HEK293T (cell line): Measurements from ENCODE around the gene SUCLG1.

Experiments
- BHLHE40 ChIP-seq: fragments of 450-650 bp; IDR thresholded peaks from 2 replicates; pipeline ENCODE4 v1.6.1; 2016; ENCODE audit warnings: mild to moderate bottlenecking, moderate library complexity, borderline replicate concordance
- FOXK2 ChIP-seq: fragments of 450-650 bp; IDR thresholded peaks from 2 replicates; pipeline ENCODE4 v1.6.1; 2016; ENCODE audit warnings: mild to moderate bottlenecking
- FOXM1 ChIP-seq: fragments of 450-650 bp; IDR thresholded peaks from 2 replicates; pipeline ENCODE4 v1.6.1; 2017; ENCODE audit warnings: mild to moderate bottlenecking, borderline replicate concordance
- NFRKB ChIP-seq: fragments of 450-650 bp; IDR thresholded peaks from 2 replicates; pipeline ENCODE4 v1.6.1; 2016; ENCODE audit warnings: mild to moderate bottlenecking, moderate library complexity
- SP1 ChIP-seq: fragments of 450-650 bp; IDR thresholded peaks from 2 replicates; pipeline ENCODE4 v1.6.1; 2017
- SUZ12 ChIP-seq: fragments of 450-650 bp; IDR thresholded peaks from 2 replicates; pipeline ENCODE4 v1.6.1; 2016; ENCODE audit warnings: mild to moderate bottlenecking

GRCh38 chr2:84386336-84387040, 72.6 kb downstream of the SUCLG1 start:
- TF ChIP-seq BHLHE40: no peak
- TF ChIP-seq SUZ12: no peak
- TF ChIP-seq FOXM1: no peak
- TF ChIP-seq FOXK2: no peak
- TF ChIP-seq SP1: no peak
- TF ChIP-seq NFRKB: no peak
